Activated naive CD4-positive, alpha-beta T cell (primary cell): ENCODE results near the gene PKN3.

Experiments used
- DNase-seq, 4 experiments: peaks; one replicate each; lab custom pipeline; 2025; lab: John Stamatoyannopoulos, UW

PKN3 gene

DNA sequence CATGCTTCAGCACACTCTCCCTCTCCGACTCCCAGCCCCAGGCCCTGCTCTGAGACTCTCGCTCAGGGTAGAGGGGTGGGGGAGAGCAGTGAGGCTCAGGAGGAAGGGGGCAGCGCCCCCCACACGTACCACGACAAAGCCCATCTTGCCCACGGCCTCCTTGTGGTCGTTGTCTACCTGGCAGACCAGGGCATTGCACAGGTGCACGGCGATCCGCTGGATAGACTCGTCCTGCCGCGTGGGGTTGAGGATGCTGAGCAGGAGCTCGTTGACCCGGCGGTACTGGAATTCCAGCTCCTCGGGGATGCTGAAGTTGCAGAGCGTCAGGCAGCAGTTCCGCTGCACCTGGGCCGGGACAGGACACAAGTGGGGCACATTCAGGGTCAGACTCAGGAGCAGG lies 40.1 kb downstream of the PKN3 start:
- DNase-seq, result no peak

GRCh38 chr9:128743421-128743820 lies 41.1 kb downstream of the PKN3 start:
- DNase-seq, result no peak

DNA sequence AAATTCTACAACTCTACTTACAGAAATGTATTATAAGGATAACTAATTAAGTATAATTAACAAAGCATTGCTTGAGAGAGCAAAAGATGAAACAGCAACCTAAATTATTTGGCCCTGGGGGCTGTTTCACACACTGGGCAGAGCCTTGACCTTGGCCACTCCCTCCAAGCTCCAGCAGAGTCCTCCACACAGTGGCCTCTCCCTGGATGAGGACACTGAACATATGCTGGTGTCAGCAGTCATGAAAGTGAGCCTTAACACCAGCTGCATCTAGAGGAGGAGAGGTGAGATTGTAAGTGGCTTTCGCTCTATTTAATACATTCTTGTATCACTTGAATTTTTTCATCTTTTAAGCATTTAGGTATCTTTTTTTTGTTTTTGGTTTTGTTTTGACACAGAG lies 44.9 kb downstream of the PKN3 start:
- DNase-seq, result no peak

DNA sequence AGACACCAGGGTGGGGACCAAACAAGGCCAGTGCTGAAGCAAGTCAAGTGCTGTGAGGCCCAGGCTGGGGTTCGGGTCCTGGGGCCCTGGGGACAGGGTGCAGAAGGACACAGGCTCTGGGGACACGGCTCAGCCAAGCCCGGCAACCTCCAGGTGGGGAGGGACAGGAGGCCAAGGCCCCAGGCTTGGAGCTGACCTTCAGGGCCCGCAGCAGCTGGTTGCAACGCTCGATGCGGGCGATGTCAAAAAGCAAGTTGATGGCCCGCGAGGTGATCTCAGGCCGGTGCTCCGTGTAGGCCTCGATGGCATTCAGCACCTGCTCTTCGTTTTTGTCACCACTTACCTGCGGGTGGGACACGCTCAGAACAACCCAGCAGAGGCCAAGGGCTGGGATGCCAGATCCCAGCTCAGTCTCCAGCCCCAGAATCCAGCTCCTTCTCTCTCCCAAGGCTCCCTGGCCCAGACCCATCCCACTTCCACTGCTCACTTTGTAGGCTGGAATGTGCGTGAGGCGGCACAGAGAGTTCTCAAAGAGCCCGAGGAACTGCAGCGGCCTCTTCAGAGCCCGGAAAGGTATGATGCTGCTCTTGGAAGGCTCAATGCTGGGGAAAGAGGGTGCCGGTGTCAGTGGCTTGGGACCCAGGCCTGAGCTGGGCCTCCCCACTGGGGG lies 48.8 kb downstream of the PKN3 start:
- no peak for DNase-seq

GRCh38 chr9:128753627-128754026 lies 51.3 kb downstream of the PKN3 start:
- no peak for DNase-seq

GRCh38 chr9:128757602-128758001 lies 55.3 kb downstream of the PKN3 start:
- DNase-seq, result no peak

DNA sequence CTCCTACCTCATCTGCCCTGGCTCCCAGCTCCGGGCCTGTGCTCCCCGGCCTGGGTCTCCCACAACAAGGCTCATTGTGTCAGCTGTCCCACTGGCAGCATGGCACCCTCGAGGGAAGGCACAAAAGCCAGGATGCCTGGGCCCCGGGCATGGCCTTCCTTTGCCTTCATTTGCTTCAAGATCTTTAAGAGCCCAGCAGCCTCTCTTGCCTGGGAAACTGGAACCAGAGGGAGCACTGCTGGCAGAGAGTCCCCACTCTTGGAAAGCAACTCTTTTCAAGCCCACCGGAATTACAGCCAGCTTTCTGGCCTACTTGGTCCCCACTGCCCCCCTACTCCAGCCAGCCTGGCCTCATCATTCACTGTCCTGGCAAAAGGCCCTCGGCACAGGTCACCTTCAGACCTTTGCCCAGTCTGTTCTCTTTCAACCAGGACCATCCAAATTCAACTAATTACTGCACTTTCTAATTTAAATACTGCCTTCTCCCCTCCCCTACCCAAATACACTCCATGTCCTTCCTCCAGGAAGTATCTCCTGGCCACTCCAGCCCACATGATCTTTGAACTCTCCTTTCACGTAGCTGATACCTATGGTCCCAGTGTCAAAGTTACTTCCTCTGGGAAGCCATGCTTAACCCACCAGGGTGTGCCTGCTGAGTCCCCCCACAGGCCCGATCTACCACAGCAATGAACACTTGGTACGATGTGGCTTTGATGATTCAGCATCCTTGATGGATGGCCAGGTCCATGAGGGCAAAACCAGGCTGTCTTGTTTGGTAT lies 60.6 kb downstream of the PKN3 start:
- no peak for DNase-seq

DNA sequence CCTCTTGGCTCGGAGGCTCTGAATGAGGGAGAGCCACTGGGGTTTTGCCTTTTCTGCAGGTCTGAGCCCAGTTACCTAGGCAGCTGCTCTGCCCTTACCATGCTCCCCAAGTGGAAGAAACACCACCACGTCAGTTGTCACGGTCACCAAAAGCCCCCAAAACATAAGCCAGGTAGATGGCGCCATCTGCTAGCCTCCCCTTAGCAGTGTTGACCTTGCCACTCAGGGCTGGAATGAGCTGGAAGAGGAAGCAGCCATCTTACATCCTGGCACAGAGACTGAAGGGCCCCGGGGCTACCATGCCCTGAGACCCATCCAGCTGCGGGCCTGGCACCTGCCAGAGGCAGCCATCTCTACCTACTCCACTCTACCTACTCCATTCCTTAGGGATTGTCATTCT lies 62.1 kb downstream of the PKN3 start:
- no peak for DNase-seq

- no peak for DNase-seq
These were observed 63.2 kb downstream of the PKN3 start for GRCh38 chr9:128765499-128765898.

GRCh38 chr9:128768606-128769005 lies 66.3 kb downstream of the PKN3 start:
- DNase-seq, result no peak
